HL-60 (cell line): Measurements from ENCODE around the gene RABGEF1.
"Not testable (repeated sequence)": the region's sequence is repeated elsewhere in the genome, so short reads cannot be mapped to it uniquely, and the experiment has no call there.

Source experiments
- CTCF ChIP-seq: IDR thresholded peaks from one replicate; pipeline ENCODE4 v1.5.1; 2011; ENCODE audit warnings: low read length, control low read depth, inconsistent platforms; ENCODE audit not compliant: insufficient read depth
- GABPA ChIP-seq: IDR thresholded peaks from 2 replicates; pipeline ENCODE4 v1.6.1; 2012; ENCODE audit warnings: low read depth
- POLR2AphosphoS5 ChIP-seq: IDR thresholded peaks from 2 replicates; pipeline ENCODE4 v1.6.1; 2012; ENCODE audit warnings: low read depth
- REST ChIP-seq: IDR thresholded peaks from 2 replicates; pipeline ENCODE4 v1.6.1; 2012; ENCODE audit warnings: low read depth; ENCODE audit not compliant: insufficient replicate concordance
- SPI1 ChIP-seq: IDR thresholded peaks from 2 replicates; pipeline ENCODE4 v1.6.1; 2012; ENCODE audit warnings: low read depth, mild to moderate bottlenecking, borderline replicate concordance

- TF ChIP-seq CTCF, POLR2AphosphoS5, SPI1, REST, GABPA: not testable (repeated sequence)
These were observed 77.4 kb downstream of the RABGEF1 start for GRCh38 chr7:66817956-66818355.
